ENCODE results near the gene PCDH15.

DNA sequence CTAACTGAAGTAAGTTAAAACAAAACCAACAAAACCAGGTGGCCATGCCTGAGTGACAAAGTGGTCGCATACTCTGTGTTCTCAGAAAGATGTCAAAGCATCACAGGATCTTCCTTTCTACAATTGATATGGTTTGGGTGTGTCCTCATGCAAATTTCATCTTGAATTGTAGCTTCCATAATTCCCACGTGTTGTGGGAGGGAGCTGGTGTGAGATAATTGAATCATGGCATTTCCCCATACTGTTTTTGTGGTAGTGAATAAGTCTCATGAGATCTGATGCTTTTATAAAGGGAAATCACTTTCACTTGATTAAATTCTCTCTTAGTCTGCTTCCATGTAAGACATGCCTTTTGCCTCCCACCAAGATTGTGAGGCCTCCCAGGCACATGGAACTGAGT lies 465.7 kb downstream of the PCDH15 start:
- TF ChIP-seq, protein P1, sequence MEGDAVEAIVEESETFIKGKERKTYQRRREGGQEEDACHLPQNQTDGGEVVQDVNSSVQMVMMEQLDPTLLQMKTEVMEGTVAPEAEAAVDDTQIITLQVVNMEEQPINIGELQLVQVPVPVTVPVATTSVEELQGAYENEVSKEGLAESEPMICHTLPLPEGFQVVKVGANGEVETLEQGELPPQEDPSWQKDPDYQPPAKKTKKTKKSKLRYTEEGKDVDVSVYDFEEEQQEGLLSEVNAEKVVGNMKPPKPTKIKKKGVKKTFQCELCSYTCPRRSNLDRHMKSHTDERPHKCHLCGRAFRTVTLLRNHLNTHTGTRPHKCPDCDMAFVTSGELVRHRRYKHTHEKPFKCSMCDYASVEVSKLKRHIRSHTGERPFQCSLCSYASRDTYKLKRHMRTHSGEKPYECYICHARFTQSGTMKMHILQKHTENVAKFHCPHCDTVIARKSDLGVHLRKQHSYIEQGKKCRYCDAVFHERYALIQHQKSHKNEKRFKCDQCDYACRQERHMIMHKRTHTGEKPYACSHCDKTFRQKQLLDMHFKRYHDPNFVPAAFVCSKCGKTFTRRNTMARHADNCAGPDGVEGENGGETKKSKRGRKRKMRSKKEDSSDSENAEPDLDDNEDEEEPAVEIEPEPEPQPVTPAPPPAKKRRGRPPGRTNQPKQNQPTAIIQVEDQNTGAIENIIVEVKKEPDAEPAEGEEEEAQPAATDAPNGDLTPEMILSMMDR (IDR thresholded peaks at IDR 0.05), result no peak
- TF ChIP-seq POLR2A (IDR thresholded peaks at IDR 0.05), result no peak

All from testis (tissue), 2 donors.